Lower lobe of right lung (tissue), 2 donors: ENCODE results near the gene LNPEP. TPM values are rescaled to one million over a fixed set of nuclear protein-coding genes. Genes with fewer than 3 reads are reported as not detected.
"Not testable (repeated sequence)": the region's sequence is repeated elsewhere in the genome, so short reads cannot be mapped to it uniquely, and the experiment has no call there.

Experiments
- ATAC-seq, 2 donors: fragments of 200-7000 bp; cut with Tn5 transposase; one replicate each; pipeline ENCODE4 v1.9.1; 2020 to 2022; ENCODE audit warnings: mild to moderate bottlenecking in 2 of 2, moderate library complexity in 2 of 2
- DNase-seq: peaks from one replicate; pipeline ENCODE4 v3.0.0-alpha.2; 2020
- H3K27ac ChIP-seq: fragments of 200-600 bp; one replicate; pipeline ENCODE4 v1.8.0; 2022
- H3K27me3 ChIP-seq: fragments of 200-600 bp; one replicate; pipeline ENCODE4 v1.8.0; 2022; ENCODE audit warnings: low read depth
- H3K36me3 ChIP-seq: fragments of 200-600 bp; one replicate; pipeline ENCODE4 v1.8.0; 2022; ENCODE audit warnings: mild to moderate bottlenecking
- H3K4me1 ChIP-seq: fragments of 200-600 bp; one replicate; pipeline ENCODE4 v1.8.0; 2022
- H3K4me3 ChIP-seq: fragments of 200-600 bp; one replicate; pipeline ENCODE4 v1.8.0; 2022; ENCODE audit warnings: mild to moderate bottlenecking
- H3K9me3 ChIP-seq: fragments of 200-600 bp; one replicate; pipeline ENCODE4 v1.8.0; 2022
- intact Hi-C: fragments of 100-400 bp; cut with DNase I; formaldehyde crosslinking; loops from one replicate; pipeline ENCODE4 v1.11.0; 2022
- total RNA-seq: library from RNA; stranded (reverse); fragmentation: NEBNext Ultra II Directional; extraction: Animal tissue kit (Norgen Biotek cat#: 25700); gene quantifications from one replicate; pipeline ENCODE4 v1.2.1, GENCODE V29; 2021
- TF ChIP-seq, protein P1 (sequence below): fragments of 200-600 bp; IDR thresholded peaks from one replicate; pipeline ENCODE4 v1.8.0; 2022; ENCODE audit warnings: antibody characterized with exemption, mild to moderate bottlenecking
- donor health status: DM: no; HTN: yes; CAD: no; lungs with severe emphysema.

The LNPEP gene
- total RNA-seq, 1 donor from 2014 or later = 59.6 TPM

GRCh38 chr5:96928931-96929708 lies 6.8 kb upstream of the LNPEP start:
- no peak for ATAC-seq
- TF ChIP-seq, protein P1, sequence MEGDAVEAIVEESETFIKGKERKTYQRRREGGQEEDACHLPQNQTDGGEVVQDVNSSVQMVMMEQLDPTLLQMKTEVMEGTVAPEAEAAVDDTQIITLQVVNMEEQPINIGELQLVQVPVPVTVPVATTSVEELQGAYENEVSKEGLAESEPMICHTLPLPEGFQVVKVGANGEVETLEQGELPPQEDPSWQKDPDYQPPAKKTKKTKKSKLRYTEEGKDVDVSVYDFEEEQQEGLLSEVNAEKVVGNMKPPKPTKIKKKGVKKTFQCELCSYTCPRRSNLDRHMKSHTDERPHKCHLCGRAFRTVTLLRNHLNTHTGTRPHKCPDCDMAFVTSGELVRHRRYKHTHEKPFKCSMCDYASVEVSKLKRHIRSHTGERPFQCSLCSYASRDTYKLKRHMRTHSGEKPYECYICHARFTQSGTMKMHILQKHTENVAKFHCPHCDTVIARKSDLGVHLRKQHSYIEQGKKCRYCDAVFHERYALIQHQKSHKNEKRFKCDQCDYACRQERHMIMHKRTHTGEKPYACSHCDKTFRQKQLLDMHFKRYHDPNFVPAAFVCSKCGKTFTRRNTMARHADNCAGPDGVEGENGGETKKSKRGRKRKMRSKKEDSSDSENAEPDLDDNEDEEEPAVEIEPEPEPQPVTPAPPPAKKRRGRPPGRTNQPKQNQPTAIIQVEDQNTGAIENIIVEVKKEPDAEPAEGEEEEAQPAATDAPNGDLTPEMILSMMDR = no peak
- Histone ChIP-seq H3K27ac (no peak overlapping the region), H3K9me3 (no peaks in the 10 kb centered on the region), H3K27me3 (no peaks in the 10 kb centered on the region), H3K4me1 (peaks cover 24% of the 10 kb centered on the region), H3K36me3 (no peaks in the 10 kb centered on the region), H3K4me3 (no peak overlapping the region)
- intact Hi-C loops = no loop called here
- DNase-seq = no peak

DNA sequence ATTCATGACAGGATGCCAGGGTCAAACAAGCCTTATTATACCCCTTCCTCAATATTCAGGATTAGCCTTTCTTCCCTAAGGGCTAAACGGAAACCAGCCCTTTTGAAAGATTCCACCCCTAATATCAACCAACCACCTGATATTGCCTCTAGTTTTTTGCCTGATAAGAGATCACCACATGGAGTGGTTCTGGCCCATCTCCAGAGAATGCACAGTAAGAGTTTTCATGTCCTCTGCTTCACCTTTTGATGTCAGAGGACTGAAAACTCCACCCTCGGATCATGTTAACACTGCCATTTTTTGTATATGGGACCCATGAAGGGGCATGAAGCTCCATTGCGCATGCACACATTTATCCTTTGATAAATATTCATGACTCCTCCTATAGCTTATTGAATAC lies 5.8 kb upstream of the LNPEP start:
- no peak overlapping the region for H3K27ac ChIP-seq

GRCh38 chr5:96930589-96930988 lies 5.3 kb upstream of the LNPEP start:
- Histone ChIP-seq H3K36me3 (no peaks in the 10 kb centered on the region), H3K9me3 (no peaks in the 10 kb centered on the region), H3K27me3 (no peaks in the 10 kb centered on the region), H3K4me3 (no peak overlapping the region), H3K4me1 (peaks cover 26% of the 10 kb centered on the region), H3K27ac (no peak overlapping the region)
- DNase-seq = no peak
- TF ChIP-seq, protein P1 = no peak
- intact Hi-C loops = no loop called here
- ATAC-seq = no peak

More for the DNA sequence above, 5.8 kb upstream of the LNPEP start:
- ATAC-seq (no peak), DNase-seq (no peak)
- intact Hi-C loops = no loop called here
- Histone ChIP-seq H3K4me1 (peaks cover 26% of the 10 kb centered on the region), H3K4me3 (no peak overlapping the region), H3K9me3 (no peaks in the 10 kb centered on the region), H3K27me3 (no peaks in the 10 kb centered on the region), H3K36me3 (no peaks in the 10 kb centered on the region)
- TF ChIP-seq, protein P1 = no peak

DNA sequence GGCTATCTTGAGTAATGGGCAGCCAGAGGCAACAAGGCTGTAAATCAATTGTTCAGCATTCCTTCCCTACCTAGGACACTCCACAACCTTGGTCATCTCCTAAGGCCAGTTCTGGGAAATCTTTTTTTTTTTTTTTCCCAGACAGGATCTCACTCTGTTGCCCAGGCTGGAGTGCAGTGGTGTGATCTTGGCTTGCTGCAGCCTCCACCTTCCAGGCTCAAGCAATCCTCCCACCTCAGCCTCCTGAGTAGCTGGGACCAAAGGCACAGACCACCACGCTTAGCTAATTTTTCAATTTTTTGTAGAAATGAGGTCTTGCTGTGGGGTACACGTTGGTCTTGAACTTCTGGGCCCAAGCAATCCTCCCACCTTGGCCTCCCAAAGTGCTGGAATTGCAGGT lies 4.8 kb upstream of the LNPEP start:
- ATAC-seq, H3K27me3 ChIP-seq, H3K27ac ChIP-seq, H3K9me3 ChIP-seq, intact Hi-C loops, H3K4me3 ChIP-seq, DNase-seq, H3K36me3 ChIP-seq: not testable (repeated sequence)
- peaks cover 26% of the 10 kb centered on the region for H3K4me1 ChIP-seq

DNA sequence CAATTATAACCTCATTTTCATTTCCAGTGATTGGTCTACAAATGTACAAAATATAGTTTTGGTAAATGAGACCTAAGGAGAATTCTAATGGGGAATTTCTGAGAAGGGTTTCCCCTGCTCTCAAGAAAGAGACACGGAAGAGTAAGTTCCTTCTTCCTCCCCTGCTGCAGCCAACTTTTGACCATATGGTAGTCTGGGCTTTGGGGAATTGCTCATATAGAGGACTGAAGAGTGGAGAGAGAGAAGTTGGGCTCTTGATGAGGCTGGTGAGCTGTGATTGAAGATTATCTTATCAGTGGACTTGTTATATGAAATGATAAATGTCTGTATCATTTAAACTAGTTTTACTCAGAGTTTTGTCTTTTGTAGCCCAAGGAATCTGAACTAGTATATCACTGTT lies 4.3 kb upstream of the LNPEP start:
- peaks cover 26% of the 10 kb centered on the region for H3K4me1 ChIP-seq
- H3K27ac ChIP-seq = no peak overlapping the region
- H3K9me3 ChIP-seq = no peaks in the 10 kb centered on the region
- H3K36me3 ChIP-seq = no peaks in the 10 kb centered on the region
- no peaks in the 10 kb centered on the region for H3K27me3 ChIP-seq
- no peak for DNase-seq
- H3K4me3 ChIP-seq = no peak overlapping the region
- intact Hi-C loops = no loop called here
- TF ChIP-seq, protein P1 = no peak
- no peak for ATAC-seq

- H3K27me3 ChIP-seq = no peaks in the 10 kb centered on the region
- no peaks in the 10 kb centered on the region for H3K36me3 ChIP-seq
- H3K4me1 ChIP-seq = peaks cover 29% of the 10 kb centered on the region
- TF ChIP-seq, protein P1 = no peak
- ATAC-seq (no peak), DNase-seq (no peak)
- intact Hi-C loops = no loop called here
- H3K4me3 ChIP-seq = no peak overlapping the region
- no peak overlapping the region for H3K27ac ChIP-seq
- H3K9me3 ChIP-seq = no peaks in the 10 kb centered on the region
Observed at GRCh38 chr5:96932026-96932425, 3.9 kb upstream of the LNPEP start.
